SU-DHL-6 (cell line): Measurements from ENCODE around the gene PNPLA7.
A peak's percentile ranks its signal among the peaks of the same experiment; 100 is the strongest.
"Not testable (repeated sequence)": the region's sequence is repeated elsewhere in the genome, so short reads cannot be mapped to it uniquely, and the experiment has no call there.

Experiments used
- H2AFZ ChIP-seq: fragments of 200-600 bp; sonication (generic); 2 replicates; pipeline ENCODE4 v1.6.1; 2014; ENCODE audit warnings: low read depth, mild to moderate bottlenecking, moderate library complexity, mixed read lengths, antibody characterized with exemption, low read length; ENCODE audit not compliant: severe bottlenecking
- H3F3A ChIP-seq: fragments of 200-600 bp; shearing (Covaris generic); 2 replicates; pipeline ENCODE4 v1.6.0; 2016; ENCODE audit warnings: antibody characterized with exemption, mild to moderate bottlenecking; ENCODE audit not compliant: insufficient read depth
- H3K27ac ChIP-seq: fragments of 200-600 bp; sonication (generic); 2 replicates; pipeline ENCODE4 v1.5.1; 2016; ENCODE audit warnings: low read depth, mild to moderate bottlenecking, low read length, moderate library complexity, mixed read lengths
- H3K27me3 ChIP-seq: fragments of 200-600 bp; sonication (generic), shearing (Covaris generic); 2 replicates; pipeline ENCODE4 v1.6.0; 2014; ENCODE audit warnings: mild to moderate bottlenecking, low read length
- H3K36me3 ChIP-seq: fragments of 200-600 bp; sonication (generic); 2 replicates; pipeline ENCODE4 v1.6.1; 2014; ENCODE audit warnings: mild to moderate bottlenecking, low read length, mixed read lengths
- H3K4me2 ChIP-seq: fragments of 300-600, 200-600 bp; shearing (Covaris generic), sonication (generic); 2 replicates; pipeline ENCODE4 v1.6.0; 2014; ENCODE audit warnings: low read length, low read depth, mild to moderate bottlenecking; ENCODE audit not compliant: poor library complexity, severe bottlenecking
- H3K4me3 ChIP-seq: fragments of 200-600 bp; sonication (generic); 2 replicates; pipeline ENCODE4 v1.5.1; 2014; ENCODE audit warnings: antibody characterized with exemption, low read length, mild to moderate bottlenecking, mixed read lengths; ENCODE audit not compliant: insufficient read depth, poor library complexity, severe bottlenecking
- H3K79me2 ChIP-seq: fragments of 200-600 bp; sonication (generic); 2 replicates; pipeline ENCODE4 v1.6.1; 2014; ENCODE audit warnings: mild to moderate bottlenecking, low read length, moderate library complexity; ENCODE audit not compliant: insufficient read depth
- H3K9ac ChIP-seq: fragments of 200-600 bp; sonication (generic); 2 replicates; pipeline ENCODE4 v1.7.0; 2014; ENCODE audit warnings: mild to moderate bottlenecking, low read length
- H3K9me2 ChIP-seq: fragments of 200-600 bp; sonication (generic); replicated peaks from 2 replicates; pipeline ENCODE4 v1.6.1; 2014; ENCODE audit warnings: low read length; ENCODE audit not compliant: insufficient read depth
- H3K9me3 ChIP-seq: fragments of 200-600 bp; sonication (generic); 2 replicates; pipeline ENCODE4 v1.6.1; 2014; ENCODE audit warnings: low read length, mixed read lengths; ENCODE audit not compliant: insufficient read depth
- H4K20me1 ChIP-seq: fragments of 200-600 bp; sonication (generic); 2 replicates; pipeline ENCODE4 v1.6.1; 2014; ENCODE audit warnings: low read depth, mild to moderate bottlenecking, antibody characterized with exemption, low read length, moderate library complexity, mixed read lengths
- EZH2phosphoT487 ChIP-seq: fragments of 200-600 bp; sonication (generic), shearing (Covaris generic); conservative IDR thresholded peaks from 2 replicates; pipeline ENCODE4 v1.6.1; 2018; ENCODE audit warnings: mild to moderate bottlenecking, antibody characterized with exemption, low read length, moderate library complexity, mixed read lengths
- TF ChIP-seq, protein P1 (sequence below): fragments of 200-600 bp; sonication (generic); IDR thresholded peaks from one replicate; pipeline ENCODE4 v1.5.1; 2017; ENCODE audit warnings: antibody characterized with exemption, mild to moderate bottlenecking, low read length, moderate library complexity; ENCODE audit not compliant: insufficient read depth, poor library complexity, severe bottlenecking

Gene PNPLA7

DNA sequence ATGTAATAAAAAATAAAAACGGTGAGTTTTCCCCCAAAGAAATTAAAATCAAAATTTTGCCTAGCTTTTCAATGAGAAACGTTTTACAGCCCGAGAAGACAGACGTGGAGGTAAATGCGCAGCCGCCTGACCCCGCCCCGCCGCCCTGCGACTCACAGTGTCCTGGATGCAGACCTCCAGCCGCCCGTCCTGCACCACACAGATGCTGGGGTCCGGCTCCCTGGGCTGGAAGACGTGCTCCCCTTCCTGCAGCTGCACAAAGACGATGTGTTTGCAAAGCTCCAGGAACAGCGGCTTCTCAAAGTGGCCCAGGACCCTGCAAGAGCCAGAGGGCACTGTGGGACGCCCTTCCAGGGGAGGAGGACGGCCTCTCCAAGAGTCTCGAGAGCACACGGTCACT lies 7.7 kb downstream of the PNPLA7 start:
- Histone ChIP-seq H3K9me3 (no peaks in the 10 kb centered on the region), H3K4me3 (no peak overlapping the region), H3K9ac (no peak overlapping the region), H3K79me2 (no peaks in the 10 kb centered on the region), H3K27me3 (no peaks in the 10 kb centered on the region), H2AFZ (no peak overlapping the region), H4K20me1 (no peaks in the 10 kb centered on the region), H3K36me3 (no peaks in the 10 kb centered on the region), H3K9me2 (no peaks in the 10 kb centered on the region), H3K27ac (no peak overlapping the region), H3K4me2 (no peak overlapping the region), H3F3A (no peaks in the 10 kb centered on the region)
- TF ChIP-seq, protein P1, sequence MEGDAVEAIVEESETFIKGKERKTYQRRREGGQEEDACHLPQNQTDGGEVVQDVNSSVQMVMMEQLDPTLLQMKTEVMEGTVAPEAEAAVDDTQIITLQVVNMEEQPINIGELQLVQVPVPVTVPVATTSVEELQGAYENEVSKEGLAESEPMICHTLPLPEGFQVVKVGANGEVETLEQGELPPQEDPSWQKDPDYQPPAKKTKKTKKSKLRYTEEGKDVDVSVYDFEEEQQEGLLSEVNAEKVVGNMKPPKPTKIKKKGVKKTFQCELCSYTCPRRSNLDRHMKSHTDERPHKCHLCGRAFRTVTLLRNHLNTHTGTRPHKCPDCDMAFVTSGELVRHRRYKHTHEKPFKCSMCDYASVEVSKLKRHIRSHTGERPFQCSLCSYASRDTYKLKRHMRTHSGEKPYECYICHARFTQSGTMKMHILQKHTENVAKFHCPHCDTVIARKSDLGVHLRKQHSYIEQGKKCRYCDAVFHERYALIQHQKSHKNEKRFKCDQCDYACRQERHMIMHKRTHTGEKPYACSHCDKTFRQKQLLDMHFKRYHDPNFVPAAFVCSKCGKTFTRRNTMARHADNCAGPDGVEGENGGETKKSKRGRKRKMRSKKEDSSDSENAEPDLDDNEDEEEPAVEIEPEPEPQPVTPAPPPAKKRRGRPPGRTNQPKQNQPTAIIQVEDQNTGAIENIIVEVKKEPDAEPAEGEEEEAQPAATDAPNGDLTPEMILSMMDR = no peak
- TF ChIP-seq EZH2phosphoT487 = no peak

DNA sequence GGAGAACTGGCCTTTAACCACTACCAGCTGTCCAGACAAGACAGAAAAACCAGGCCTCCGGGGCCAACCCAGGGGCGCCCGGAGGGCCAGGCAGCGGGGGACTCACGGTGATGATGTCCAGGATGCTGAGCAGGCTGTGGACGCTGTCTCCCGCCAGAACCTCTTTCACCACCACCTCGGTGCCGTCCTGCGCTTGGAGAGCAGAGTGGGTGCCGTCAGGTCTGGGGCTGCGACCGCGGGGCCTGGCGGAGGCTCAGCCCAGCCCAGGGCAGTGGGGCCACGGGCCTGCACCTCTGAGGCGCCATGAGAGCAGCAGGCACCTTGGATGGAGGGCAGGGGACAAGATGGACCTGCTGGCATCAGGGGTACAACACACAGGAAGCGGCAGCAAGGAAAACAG lies 9.7 kb downstream of the PNPLA7 start:
- Histone ChIP-seq H3K9ac (no peak overlapping the region), H3K79me2 (no peaks in the 10 kb centered on the region), H2AFZ (no peak overlapping the region), H3K9me2 (no peaks in the 10 kb centered on the region), H3K4me3 (no peak overlapping the region), H3K36me3 (no peaks in the 10 kb centered on the region), H3K9me3 (no peaks in the 10 kb centered on the region), H3K27me3 (no peaks in the 10 kb centered on the region), H3K27ac (no peak overlapping the region), H3K4me2 (no peak overlapping the region), H3F3A (no peaks in the 10 kb centered on the region), H4K20me1 (no peaks in the 10 kb centered on the region)
- no peak for TF ChIP-seq EZH2phosphoT487
- TF ChIP-seq, protein P1 = no peak

DNA sequence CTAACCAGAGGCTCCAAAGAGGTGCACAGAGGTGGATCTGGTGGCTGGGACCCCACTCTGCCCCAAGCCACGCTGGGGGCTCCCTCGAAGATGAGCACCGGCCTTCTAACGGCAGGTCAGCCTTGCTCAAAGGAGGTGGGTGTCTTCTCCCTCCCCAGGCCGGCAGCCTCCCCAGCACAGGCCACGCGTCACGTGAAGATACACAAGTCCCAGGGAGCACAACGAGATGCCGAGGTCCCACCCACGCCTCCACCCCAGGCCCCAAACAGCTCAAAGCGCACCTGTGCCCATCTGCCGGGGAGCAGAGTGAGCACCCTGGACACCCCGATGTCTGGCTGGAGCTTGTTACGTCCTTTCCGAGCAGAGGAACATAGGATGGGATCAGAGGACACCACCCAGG lies 12.1 kb downstream of the PNPLA7 start:
- Histone ChIP-seq H3K79me2 (no peaks in the 10 kb centered on the region), H3F3A (peaks cover 5% of the 10 kb centered on the region; the same call in 1 of the 2 replicates), H3K4me2 (no peak overlapping the region), H3K9ac (no peak overlapping the region), H3K9me2 (no peaks in the 10 kb centered on the region), H3K36me3 (no peaks in the 10 kb centered on the region), H4K20me1 (no peaks in the 10 kb centered on the region), H3K27ac (no peak overlapping the region), H3K4me3 (no peak overlapping the region), H3K27me3 (no peaks in the 10 kb centered on the region), H3K9me3 (no peaks in the 10 kb centered on the region), H2AFZ (no peak overlapping the region)
- no peak for TF ChIP-seq EZH2phosphoT487
- TF ChIP-seq, protein P1 = no peak

DNA sequence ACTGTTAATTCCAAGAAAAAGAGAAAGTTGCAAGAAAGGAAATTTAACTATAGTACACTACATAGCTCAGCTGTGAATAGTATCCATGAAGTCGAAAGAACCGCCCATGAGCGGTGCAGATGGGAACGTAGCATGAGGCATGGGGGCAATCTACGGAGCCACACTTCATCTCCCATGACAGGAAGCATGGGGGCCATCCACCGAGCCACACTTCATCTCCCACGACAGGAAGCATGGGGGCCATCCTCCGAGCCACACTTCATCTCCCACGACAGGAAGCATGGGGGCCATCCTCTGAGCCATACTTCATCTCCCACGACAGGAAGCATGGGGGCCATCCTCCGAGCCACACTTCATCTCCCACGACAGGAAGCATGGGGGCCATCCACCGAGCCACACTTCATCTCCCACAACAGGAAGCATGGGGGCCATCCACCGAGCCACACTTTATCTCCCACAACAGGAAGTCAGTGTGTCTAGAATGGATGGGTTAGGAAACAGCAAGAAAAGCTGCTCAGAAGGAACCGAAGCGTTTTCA lies 13.5 kb downstream of the PNPLA7 start:
- not testable (repeated sequence) for H3K4me3 ChIP-seq, H3K79me2 ChIP-seq, H3K9me3 ChIP-seq, H4K20me1 ChIP-seq, H3K9ac ChIP-seq, H3K27me3 ChIP-seq, H3K27ac ChIP-seq, H3K36me3 ChIP-seq, H3K9me2 ChIP-seq, H3F3A ChIP-seq
- H2AFZ ChIP-seq = peak overlapping the region; percentile 88
- H3K4me2 ChIP-seq = peak overlapping the region; percentile 43
